Measurements from ENCODE around the gene SLC44A5.

The SLC44A5 gene

DNA sequence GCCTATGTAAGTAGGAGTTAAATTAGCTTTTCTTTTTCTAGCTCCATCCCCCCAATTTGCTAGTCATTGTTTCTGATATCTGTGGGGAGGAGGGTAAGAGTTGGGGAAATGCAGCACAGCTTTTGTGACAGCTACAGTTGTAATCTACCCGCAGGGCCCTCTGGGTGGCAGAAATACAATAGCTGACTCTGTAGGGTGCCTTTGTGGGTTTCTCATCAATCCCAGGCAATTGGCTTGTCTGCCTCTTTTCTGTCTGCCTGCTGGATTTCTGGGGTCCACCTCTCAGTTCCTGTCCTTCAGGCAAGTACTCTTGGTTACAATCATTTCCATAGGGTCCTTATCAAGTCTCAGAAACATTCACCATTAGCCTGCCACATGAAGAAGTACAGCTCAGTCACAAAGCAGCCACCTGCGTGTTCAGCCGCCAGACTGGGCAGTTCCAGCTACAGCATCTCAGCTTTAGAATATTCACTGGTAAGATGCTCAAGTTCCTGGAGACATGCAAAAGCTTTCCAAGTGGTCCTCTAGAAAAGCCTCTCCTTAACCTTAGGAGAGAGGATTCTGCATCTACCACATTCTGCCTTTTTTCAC is 19.2 kb upstream of the SLC44A5 start:
- TF ChIP-seq, protein P1, sequence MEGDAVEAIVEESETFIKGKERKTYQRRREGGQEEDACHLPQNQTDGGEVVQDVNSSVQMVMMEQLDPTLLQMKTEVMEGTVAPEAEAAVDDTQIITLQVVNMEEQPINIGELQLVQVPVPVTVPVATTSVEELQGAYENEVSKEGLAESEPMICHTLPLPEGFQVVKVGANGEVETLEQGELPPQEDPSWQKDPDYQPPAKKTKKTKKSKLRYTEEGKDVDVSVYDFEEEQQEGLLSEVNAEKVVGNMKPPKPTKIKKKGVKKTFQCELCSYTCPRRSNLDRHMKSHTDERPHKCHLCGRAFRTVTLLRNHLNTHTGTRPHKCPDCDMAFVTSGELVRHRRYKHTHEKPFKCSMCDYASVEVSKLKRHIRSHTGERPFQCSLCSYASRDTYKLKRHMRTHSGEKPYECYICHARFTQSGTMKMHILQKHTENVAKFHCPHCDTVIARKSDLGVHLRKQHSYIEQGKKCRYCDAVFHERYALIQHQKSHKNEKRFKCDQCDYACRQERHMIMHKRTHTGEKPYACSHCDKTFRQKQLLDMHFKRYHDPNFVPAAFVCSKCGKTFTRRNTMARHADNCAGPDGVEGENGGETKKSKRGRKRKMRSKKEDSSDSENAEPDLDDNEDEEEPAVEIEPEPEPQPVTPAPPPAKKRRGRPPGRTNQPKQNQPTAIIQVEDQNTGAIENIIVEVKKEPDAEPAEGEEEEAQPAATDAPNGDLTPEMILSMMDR (IDR thresholded peaks at IDR 0.05): no peak

DNA sequence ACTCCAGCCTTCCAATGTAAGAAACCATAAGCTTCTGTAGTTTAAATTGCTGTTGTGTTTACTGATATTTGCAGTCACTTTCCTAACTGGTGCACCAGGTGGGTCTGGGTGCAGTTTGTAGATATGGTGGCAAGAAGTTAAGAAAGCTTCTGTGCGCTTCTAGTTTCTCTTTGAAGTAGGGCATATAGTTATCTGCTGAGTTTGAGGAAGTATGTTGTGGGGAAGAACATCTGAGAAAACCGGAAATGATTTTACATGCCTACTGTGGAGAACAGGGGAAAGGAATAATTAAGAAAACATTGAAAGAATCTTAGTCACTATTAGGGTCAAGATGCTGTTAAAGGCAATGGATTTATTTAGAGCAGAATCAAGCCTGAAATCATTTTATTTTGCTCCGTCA is 14.9 kb upstream of the SLC44A5 start:
- TF ChIP-seq, protein P1 (IDR thresholded peaks at IDR 0.05): no peak

DNA sequence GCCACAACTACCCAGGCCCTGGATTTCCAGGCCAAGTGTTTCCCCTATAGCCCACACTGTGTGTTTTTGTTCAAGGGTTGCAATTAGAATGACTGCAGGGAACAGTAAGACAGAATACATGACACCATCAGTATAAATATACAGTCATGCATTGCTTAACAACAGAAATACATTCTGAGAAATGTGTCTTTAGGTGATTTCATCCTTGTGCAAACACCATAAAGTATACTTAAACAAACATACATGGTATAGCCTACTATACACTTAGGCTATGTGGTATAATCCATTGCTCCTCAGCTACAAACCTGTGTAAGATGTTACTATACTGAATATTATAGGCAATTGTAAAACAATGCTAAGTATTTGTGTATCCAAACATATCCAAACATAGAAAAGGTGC is 7.5 kb upstream of the SLC44A5 start:
- TF ChIP-seq, protein P1 (IDR thresholded peaks at IDR 0.05): no peak

DNA sequence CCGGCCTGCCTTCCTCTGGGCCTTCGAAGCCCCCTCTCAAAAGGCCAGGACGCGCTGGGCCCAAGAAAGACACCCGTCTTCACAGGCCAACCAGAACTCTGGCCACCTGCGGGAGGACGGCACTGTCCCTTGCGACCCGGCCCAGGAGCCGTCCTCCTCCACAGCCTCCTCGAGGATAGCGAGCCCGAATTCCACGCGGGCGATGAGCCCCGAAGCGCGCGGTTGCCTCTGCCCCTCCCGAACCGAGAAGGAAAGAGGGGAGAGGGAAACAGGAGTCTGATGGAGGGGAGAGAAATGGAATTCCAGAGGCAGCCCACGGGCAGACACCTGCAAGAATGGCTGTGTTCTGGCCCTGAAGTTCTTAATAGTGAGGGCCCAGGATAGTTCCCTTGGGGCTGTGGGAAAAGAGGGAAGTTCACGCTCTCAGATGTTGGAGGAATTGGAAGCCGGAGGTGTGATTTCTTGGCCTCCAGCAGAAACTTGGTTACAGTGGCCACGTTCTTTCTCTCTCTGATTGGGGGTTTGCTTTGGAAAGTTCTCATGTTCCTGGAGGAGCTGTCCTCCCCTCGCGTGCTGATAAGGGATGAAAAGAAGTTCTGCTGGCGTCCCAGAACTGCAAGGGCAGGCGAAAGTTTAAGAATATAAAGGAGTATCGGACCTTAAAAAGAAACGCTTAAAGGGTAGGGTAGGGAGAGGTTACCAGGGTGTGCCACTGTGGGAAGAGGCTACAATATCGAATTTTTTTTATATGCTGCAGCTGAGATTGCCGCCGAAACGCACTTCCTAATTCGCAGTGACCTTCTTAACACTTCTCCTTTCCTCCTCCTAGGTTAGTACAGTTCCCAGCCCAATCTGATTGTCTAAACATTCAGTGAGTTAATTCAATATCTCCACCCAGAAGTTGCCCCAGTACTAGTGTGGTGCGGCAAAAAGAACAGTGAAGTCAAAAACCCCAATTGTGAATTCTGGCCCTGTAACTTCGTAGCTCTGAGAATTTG is 5.8 kb upstream of the SLC44A5 start:
- TF ChIP-seq, protein P1 (IDR thresholded peaks at IDR 0.05): no peak

DNA sequence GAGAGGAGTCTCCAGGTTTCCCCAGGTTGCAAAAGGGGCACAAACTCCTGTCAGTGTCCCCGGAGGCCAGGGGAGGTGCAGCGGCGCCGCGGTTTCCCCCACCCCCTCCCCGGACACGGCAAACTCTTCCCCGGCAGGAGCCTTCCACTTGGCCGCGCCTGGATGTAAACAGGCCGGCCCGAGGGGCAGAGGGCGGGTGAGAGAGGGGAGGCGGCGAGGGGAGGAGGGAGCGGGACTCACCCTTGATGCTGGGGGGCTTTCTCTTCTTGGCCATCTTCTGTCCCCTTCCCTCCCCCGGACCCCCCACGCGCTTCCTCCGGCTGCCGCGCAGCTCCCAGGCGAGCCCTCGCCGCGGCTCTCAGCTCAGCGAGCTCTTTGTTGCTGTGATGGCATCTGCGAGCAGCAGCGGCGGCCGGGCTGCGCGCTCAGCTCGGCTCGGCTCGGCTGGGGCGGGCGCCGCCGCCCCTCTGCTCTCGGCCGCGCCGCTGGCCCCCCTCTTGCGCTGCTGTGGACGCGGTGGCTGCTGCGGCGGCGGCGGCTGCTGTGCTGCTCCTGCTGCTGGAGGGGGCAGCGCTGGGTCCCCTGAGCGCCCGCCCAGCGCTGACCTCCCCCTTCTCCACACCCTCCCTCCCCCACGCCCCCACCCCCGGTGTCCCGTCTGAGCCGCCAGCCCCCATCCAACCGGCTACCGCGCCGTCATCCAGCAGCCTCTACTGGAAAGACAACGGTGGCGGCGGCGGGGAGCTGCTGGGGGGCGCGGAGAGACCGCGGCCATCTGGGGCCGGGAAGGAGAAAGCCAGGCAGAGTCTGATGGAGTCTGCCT is 4.9 kb upstream of the SLC44A5 start:
- TF ChIP-seq, protein P1 (IDR thresholded peaks at IDR 0.05): no peak

DNA sequence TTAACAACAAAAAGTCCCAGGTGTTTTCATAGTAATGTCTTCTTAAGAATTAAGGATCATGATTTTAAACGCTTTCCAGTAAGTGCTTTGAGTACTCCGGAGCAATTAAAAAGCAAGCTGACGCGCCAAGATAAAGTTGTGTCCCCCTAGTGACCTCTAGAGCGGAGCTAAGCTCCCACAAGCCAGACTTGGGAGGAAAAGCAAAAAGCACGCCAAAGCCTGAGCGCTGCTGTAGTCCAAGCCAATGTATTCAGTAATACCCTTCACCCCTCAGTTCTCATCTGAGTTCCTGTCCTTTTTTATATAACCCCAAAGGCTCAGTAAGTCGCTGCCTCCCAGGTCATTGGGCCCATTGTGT is 3.5 kb upstream of the SLC44A5 start:
- TF ChIP-seq, protein P1 (IDR thresholded peaks at IDR 0.05): no peak

DNA sequence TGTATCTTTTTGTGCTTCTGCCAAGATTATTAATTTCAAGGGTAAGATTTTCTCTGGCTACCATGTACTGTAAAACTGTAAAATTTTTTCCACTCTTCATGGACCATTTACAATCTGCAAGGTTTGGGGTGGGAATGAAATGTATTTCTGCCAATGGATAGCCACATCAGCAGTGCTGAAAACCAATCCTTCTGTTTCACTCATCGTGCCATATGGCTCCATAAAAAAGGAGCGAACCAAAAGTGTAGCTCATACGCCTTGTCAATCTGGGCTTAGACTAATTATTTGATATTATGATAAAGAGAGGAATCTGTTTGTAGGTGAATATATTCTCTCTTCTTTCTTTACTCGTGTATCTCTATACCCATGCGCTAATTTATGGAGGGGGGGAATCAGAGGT is 3.0 kb upstream of the SLC44A5 start:
- TF ChIP-seq, protein P1 (IDR thresholded peaks at IDR 0.05): no peak

All from LNCAP (cell line).